Neural cell (in vitro differentiated cells): ENCODE data around the gene ZMYND19. TPM values are rescaled to one million over a fixed set of nuclear protein-coding genes. Genes with fewer than 3 reads are reported as not detected.

Experiments used
- H2AFZ ChIP-seq: fragments of 200-600, 300-800 bp; sonication (generic), shearing (Covaris generic); 2 replicates; pipeline ENCODE4 v1.6.0; 2014; ENCODE audit warnings: low read depth, mild to moderate bottlenecking, antibody characterized with exemption, low read length, moderate library complexity
- H3F3A ChIP-seq: fragments of 200-600 bp; shearing (Covaris generic); 2 replicates; pipeline ENCODE4 v1.6.1; 2016; ENCODE audit warnings: mild to moderate bottlenecking, moderate library complexity, mixed read lengths, antibody characterized with exemption, low read length; ENCODE audit not compliant: insufficient read depth, poor library complexity, severe bottlenecking
- H3K27ac ChIP-seq: fragments of 200-600, 300-800 bp; sonication (generic), shearing (Covaris generic); 2 replicates; pipeline ENCODE4 v1.5.1; 2014; ENCODE audit warnings: mild to moderate bottlenecking, low read length, moderate library complexity
- H3K27me3 ChIP-seq: fragments of 300-800, 200-600 bp; sonication (generic), shearing (Covaris generic); 2 replicates; pipeline ENCODE4 v1.6.0; 2014; ENCODE audit warnings: mild to moderate bottlenecking, low read depth, low read length, moderate library complexity; ENCODE audit not compliant: insufficient read depth
- H3K36me3 ChIP-seq: fragments of 300-800, 200-600 bp; sonication (generic), shearing (Covaris generic); 2 replicates; pipeline ENCODE4 v1.5.1; 2014; ENCODE audit warnings: mild to moderate bottlenecking, antibody characterized with exemption, low read length, moderate library complexity; ENCODE audit not compliant: insufficient read depth
- H3K4me2 ChIP-seq: fragments of 300-800, 200-600 bp; sonication (generic), shearing (Covaris generic); 2 replicates; pipeline ENCODE4 v1.6.0; 2014; ENCODE audit warnings: mild to moderate bottlenecking, low read length
- H3K4me3 ChIP-seq: fragments of 300-800, 200-600 bp; sonication (generic), shearing (Covaris generic); 2 replicates; pipeline ENCODE4 v1.5.1; 2014; ENCODE audit warnings: mild to moderate bottlenecking, low read length, moderate library complexity
- H3K79me2 ChIP-seq: fragments of 200-600 bp; shearing (Covaris generic); replicated peaks from 2 replicates; pipeline ENCODE4 v1.6.0; 2014; ENCODE audit warnings: mild to moderate bottlenecking, low read length, moderate library complexity; ENCODE audit not compliant: insufficient read depth
- H3K9ac ChIP-seq: fragments of 300-800, 200-600 bp; sonication (generic), shearing (Covaris generic); 2 replicates; pipeline ENCODE4 v1.6.1; 2016; ENCODE audit warnings: mild to moderate bottlenecking, low read length, mixed read lengths
- H3K9me2 ChIP-seq: fragments of 200-600 bp; shearing (Covaris generic); 2 replicates; pipeline ENCODE4 v1.6.1; 2016; ENCODE audit warnings: mild to moderate bottlenecking, low read length, mixed read lengths; ENCODE audit not compliant: insufficient read depth
- H3K9me3 ChIP-seq: fragments of 200-600, 300-800 bp; sonication (generic), shearing (Covaris generic); 2 replicates; pipeline ENCODE4 v1.6.1; 2016; ENCODE audit warnings: mild to moderate bottlenecking, mixed run types, low read length, moderate library complexity, mixed read lengths
- H4K20me1 ChIP-seq: fragments of 200-600 bp; shearing (Covaris generic); 2 replicates; pipeline ENCODE4 v1.6.1; 2016; ENCODE audit warnings: mild to moderate bottlenecking, mixed run types; ENCODE audit not compliant: insufficient read depth
- CTCF ChIP-seq: fragments of 450-650 bp; IDR thresholded peaks from 2 replicates; pipeline ENCODE4 v1.5.1; 2014; ENCODE audit warnings: antibody characterized with exemption, mild to moderate bottlenecking, moderate library complexity; ENCODE audit not compliant: poor library complexity, severe bottlenecking
- EP300 ChIP-seq: fragments of 450-650 bp; conservative IDR thresholded peaks from 2 replicates; pipeline ENCODE4 v1.6.1; 2014; ENCODE audit warnings: antibody characterized with exemption, mild to moderate bottlenecking, moderate library complexity; ENCODE audit not compliant: poor library complexity, severe bottlenecking
- EZH2 ChIP-seq: fragments of 200-600, 300-800 bp; shearing (Covaris generic), sonication (generic); IDR thresholded peaks from 2 replicates; pipeline ENCODE4 v1.6.1; 2014; ENCODE audit warnings: antibody characterized with exemption, low read length, borderline replicate concordance, mild to moderate bottlenecking; ENCODE audit not compliant: insufficient read depth, poor library complexity, severe bottlenecking
- MXI1 ChIP-seq: fragments of 450-650 bp; conservative IDR thresholded peaks from 2 replicates; pipeline ENCODE4 v1.6.1; 2014; ENCODE audit warnings: antibody characterized with exemption, mild to moderate bottlenecking; ENCODE audit not compliant: poor library complexity, severe bottlenecking
- POLR2AphosphoS5 ChIP-seq: IDR thresholded peaks from 2 replicates; pipeline ENCODE4 v1.6.1; 2012
- RAD21 ChIP-seq: fragments of 450-650 bp; conservative IDR thresholded peaks from 2 replicates; pipeline ENCODE4 v1.6.1; 2014; ENCODE audit warnings: antibody characterized with exemption, mild to moderate bottlenecking, moderate library complexity
- REST ChIP-seq: IDR thresholded peaks from 2 replicates; pipeline ENCODE4 v1.6.1; 2012; ENCODE audit warnings: borderline replicate concordance
- SMC3 ChIP-seq: fragments of 450-650 bp; conservative IDR thresholded peaks from 2 replicates; pipeline ENCODE4 v1.6.1; 2014; ENCODE audit warnings: antibody characterized with exemption, mild to moderate bottlenecking, moderate library complexity; ENCODE audit not compliant: poor library complexity
- TAF1 ChIP-seq: IDR thresholded peaks from 2 replicates; pipeline ENCODE4 v1.6.1; 2012; ENCODE audit warnings: low read depth
- polyA minus RNA-seq: library from RNA; depleted of rRNA, polyadenylated mRNA; stranded (reverse); fragments of >200 nt; gene quantifications from 2 replicates; pipeline ENCODE4 v1.2.3, GENCODE V29; 2014
- polyA plus RNA-seq: library from polyadenylated mRNA; depleted of rRNA; stranded (reverse); fragments of >200 nt; gene quantifications from 2 replicates; pipeline ENCODE4 v1.2.3, GENCODE V29; 2014

Gene ZMYND19
- polyA plus RNA-seq (54.8 and 62.4 TPM in 2 replicates), polyA minus RNA-seq (25.9 and 28.7 TPM in 2 replicates)

GRCh38 chr9:137590469-137591383 is at the start of gene ZMYND19:
TSS of gene ZMYND19 (minus strand) at chr9:137590512. CDS start at chr9:137590263, 249 bp downstream.
- Histone ChIP-seq H3K9me2 (no peaks in the 10 kb centered on the region), H2AFZ (peak within 1 kb of the TSS; percentile 60), H3K36me3 (no peaks in the 10 kb centered on the region), H3K27me3 (no peaks in the 10 kb centered on the region), H3K79me2 (peaks cover 11% of the 10 kb centered on the region), H3K4me2 (peak within 1 kb of the TSS; percentile 82), H3F3A (no peaks in the 10 kb centered on the region), H3K27ac (peak within 1 kb of the TSS; percentile 58), H4K20me1 (no peaks in the 10 kb centered on the region), H3K9ac (peak within 1 kb of the TSS; percentile 73), H3K9me3 (no peaks in the 10 kb centered on the region), H3K4me3 (peak within 1 kb of the TSS; percentile 95)
- TF ChIP-seq CTCF (no peak), RAD21 (no peak), MXI1 (peak; percentile 91), REST (peak; percentile 87), SMC3 (peak; percentile 16), POLR2AphosphoS5 (peak; percentile 92), TAF1 (peak; percentile 81), EP300 (peak; percentile 27), EZH2 (no peak)

- H3K27me3 ChIP-seq = no peaks in the 10 kb centered on the region
- no peaks in the 10 kb centered on the region for H3K9me2 ChIP-seq
- no peak overlapping the region for H3K4me2 ChIP-seq
- H3K9ac ChIP-seq = no peak overlapping the region
- H4K20me1 ChIP-seq = no peaks in the 10 kb centered on the region
- TF ChIP-seq RAD21 = no peak
- no peak for TF ChIP-seq CTCF
- no peak for TF ChIP-seq TAF1
- TF ChIP-seq MXI1 = no peak
- TF ChIP-seq EP300 = no peak
- TF ChIP-seq SMC3 = no peak
- TF ChIP-seq EZH2 = no peak
- no peak for TF ChIP-seq POLR2AphosphoS5
- no peak for TF ChIP-seq REST
- H2AFZ ChIP-seq = no peak overlapping the region
- peaks cover 76% of the 10 kb centered on the region for H3K79me2 ChIP-seq
- H3K27ac ChIP-seq = no peak overlapping the region
- no peaks in the 10 kb centered on the region for H3K9me3 ChIP-seq
- H3F3A ChIP-seq = no peaks in the 10 kb centered on the region
- no peak overlapping the region for H3K4me3 ChIP-seq
- no peaks in the 10 kb centered on the region for H3K36me3 ChIP-seq
These were observed 49.2 kb upstream of the ZMYND19 start for GRCh38 chr9:137639303-137640051.
